SU-DHL-6 (cell line): ENCODE measurements around the gene MIDN.

Experiments used
- CTCF ChIP-seq: fragments of 200-600 bp; sonication (generic); IDR thresholded peaks from one replicate; pipeline ENCODE4 v1.5.1; 2017; ENCODE audit warnings: antibody characterized with exemption, mild to moderate bottlenecking, low read length, moderate library complexity; ENCODE audit not compliant: insufficient read depth, poor library complexity, severe bottlenecking
- EZH2phosphoT487 ChIP-seq: fragments of 200-600 bp; sonication (generic), shearing (Covaris generic); conservative IDR thresholded peaks from 2 replicates; pipeline ENCODE4 v1.6.1; 2018; ENCODE audit warnings: mild to moderate bottlenecking, antibody characterized with exemption, low read length, moderate library complexity, mixed read lengths

- TF ChIP-seq CTCF: no peak
- TF ChIP-seq EZH2phosphoT487: no peak
These were observed 13.1 kb downstream of the MIDN start for GRCh38 chr19:1261538-1261797.
